GM23338 (cell line): Measurements from ENCODE around the gene EXTL1.

Experiments used
- CREB1 ChIP-seq: fragments of 250-450 bp; sonication (Bioruptor Pico); IDR thresholded peaks from 2 replicates; pipeline ENCODE4 v1.5.0; 2020; ENCODE audit warnings: low read depth, mild to moderate bottlenecking, moderate library complexity
- CTCF ChIP-seq, 2 experiments: fragments of 200-600 bp in 1 of 2; sonication (generic) in 1 of 2; conservative IDR thresholded peaks; 2 replicates each; pipeline versions ENCODE4 v1.5.1 to v1.6.1; 2016 to 2017; ENCODE audit warnings: antibody characterized with exemption in 2 of 2, low read depth in 2 of 2, mild to moderate bottlenecking in 2 of 2, moderate library complexity in 1 of 2
- ETS1 ChIP-seq: IDR thresholded peaks from 2 replicates; pipeline ENCODE4 v1.6.1; 2016; ENCODE audit warnings: antibody characterized with exemption
- EZH2 ChIP-seq: fragments of 200-600 bp; sonication (generic); IDR thresholded peaks from one replicate; pipeline ENCODE4 v1.8.0; 2017; ENCODE audit warnings: antibody characterized with exemption, mild to moderate bottlenecking, low read depth; ENCODE audit not compliant: unreplicated experiment
- EZH2phosphoT487 ChIP-seq: fragments of 200-600 bp; sonication (generic); IDR thresholded peaks from one replicate; pipeline ENCODE4 v1.8.1; 2018; ENCODE audit warnings: antibody characterized with exemption; ENCODE audit not compliant: unreplicated experiment
- JUNB ChIP-seq: IDR thresholded peaks from one replicate; pipeline ENCODE4 v1.6.1; 2016; ENCODE audit warnings: antibody characterized with exemption; ENCODE audit not compliant: unreplicated experiment
- NANOG ChIP-seq: IDR thresholded peaks from 2 replicates; pipeline ENCODE4 v1.6.1; 2016; ENCODE audit warnings: antibody characterized with exemption, borderline replicate concordance
- POLR2AphosphoS5 ChIP-seq: IDR thresholded peaks from 2 replicates; pipeline ENCODE4 v1.6.1; 2016; ENCODE audit warnings: antibody characterized with exemption, low read depth
- REST ChIP-seq: IDR thresholded peaks from one replicate; pipeline ENCODE4 v1.6.1; 2018; ENCODE audit warnings: antibody characterized with exemption; ENCODE audit not compliant: unreplicated experiment
- STAT1 ChIP-seq: IDR thresholded peaks from one replicate; pipeline ENCODE4 v1.6.1; 2016; ENCODE audit warnings: antibody characterized with exemption; ENCODE audit not compliant: unreplicated experiment
- ZNF114 ChIP-seq: fragments of 250-450 bp; sonication (Bioruptor Pico); IDR thresholded peaks from 2 replicates; pipeline ENCODE4 v1.5.0; 2020; ENCODE audit warnings: mild to moderate bottlenecking, moderate library complexity
- ZNF331 ChIP-seq: fragments of 250-450 bp; sonication (Bioruptor Pico); IDR thresholded peaks from 2 replicates; pipeline ENCODE4 v1.5.0; 2020; ENCODE audit warnings: low read depth, mild to moderate bottlenecking, moderate library complexity
- TF ChIP-seq, protein P1 (sequence below): fragments of 250-450 bp; sonication (Bioruptor Pico); IDR thresholded peaks from 2 replicates; pipeline ENCODE4 v1.5.0; 2020; ENCODE audit warnings: mild to moderate bottlenecking, moderate library complexity

- TF ChIP-seq EZH2 (peak; percentile 34), POLR2AphosphoS5 (no peak), CTCF (conservative IDR thresholded peaks at IDR 0.05; ENCODE audit: low read depth in 2 of 2) (no peak), EZH2phosphoT487 (no peak), ZNF331 (CRISPR knock-in tag) (no peak), REST (no peak), JUNB (no peak), NANOG (no peak), ETS1 (no peak), CREB1 (CRISPR knock-in tag) (no peak), ZNF114 (no peak), STAT1 (no peak)
- TF ChIP-seq, protein P1, sequence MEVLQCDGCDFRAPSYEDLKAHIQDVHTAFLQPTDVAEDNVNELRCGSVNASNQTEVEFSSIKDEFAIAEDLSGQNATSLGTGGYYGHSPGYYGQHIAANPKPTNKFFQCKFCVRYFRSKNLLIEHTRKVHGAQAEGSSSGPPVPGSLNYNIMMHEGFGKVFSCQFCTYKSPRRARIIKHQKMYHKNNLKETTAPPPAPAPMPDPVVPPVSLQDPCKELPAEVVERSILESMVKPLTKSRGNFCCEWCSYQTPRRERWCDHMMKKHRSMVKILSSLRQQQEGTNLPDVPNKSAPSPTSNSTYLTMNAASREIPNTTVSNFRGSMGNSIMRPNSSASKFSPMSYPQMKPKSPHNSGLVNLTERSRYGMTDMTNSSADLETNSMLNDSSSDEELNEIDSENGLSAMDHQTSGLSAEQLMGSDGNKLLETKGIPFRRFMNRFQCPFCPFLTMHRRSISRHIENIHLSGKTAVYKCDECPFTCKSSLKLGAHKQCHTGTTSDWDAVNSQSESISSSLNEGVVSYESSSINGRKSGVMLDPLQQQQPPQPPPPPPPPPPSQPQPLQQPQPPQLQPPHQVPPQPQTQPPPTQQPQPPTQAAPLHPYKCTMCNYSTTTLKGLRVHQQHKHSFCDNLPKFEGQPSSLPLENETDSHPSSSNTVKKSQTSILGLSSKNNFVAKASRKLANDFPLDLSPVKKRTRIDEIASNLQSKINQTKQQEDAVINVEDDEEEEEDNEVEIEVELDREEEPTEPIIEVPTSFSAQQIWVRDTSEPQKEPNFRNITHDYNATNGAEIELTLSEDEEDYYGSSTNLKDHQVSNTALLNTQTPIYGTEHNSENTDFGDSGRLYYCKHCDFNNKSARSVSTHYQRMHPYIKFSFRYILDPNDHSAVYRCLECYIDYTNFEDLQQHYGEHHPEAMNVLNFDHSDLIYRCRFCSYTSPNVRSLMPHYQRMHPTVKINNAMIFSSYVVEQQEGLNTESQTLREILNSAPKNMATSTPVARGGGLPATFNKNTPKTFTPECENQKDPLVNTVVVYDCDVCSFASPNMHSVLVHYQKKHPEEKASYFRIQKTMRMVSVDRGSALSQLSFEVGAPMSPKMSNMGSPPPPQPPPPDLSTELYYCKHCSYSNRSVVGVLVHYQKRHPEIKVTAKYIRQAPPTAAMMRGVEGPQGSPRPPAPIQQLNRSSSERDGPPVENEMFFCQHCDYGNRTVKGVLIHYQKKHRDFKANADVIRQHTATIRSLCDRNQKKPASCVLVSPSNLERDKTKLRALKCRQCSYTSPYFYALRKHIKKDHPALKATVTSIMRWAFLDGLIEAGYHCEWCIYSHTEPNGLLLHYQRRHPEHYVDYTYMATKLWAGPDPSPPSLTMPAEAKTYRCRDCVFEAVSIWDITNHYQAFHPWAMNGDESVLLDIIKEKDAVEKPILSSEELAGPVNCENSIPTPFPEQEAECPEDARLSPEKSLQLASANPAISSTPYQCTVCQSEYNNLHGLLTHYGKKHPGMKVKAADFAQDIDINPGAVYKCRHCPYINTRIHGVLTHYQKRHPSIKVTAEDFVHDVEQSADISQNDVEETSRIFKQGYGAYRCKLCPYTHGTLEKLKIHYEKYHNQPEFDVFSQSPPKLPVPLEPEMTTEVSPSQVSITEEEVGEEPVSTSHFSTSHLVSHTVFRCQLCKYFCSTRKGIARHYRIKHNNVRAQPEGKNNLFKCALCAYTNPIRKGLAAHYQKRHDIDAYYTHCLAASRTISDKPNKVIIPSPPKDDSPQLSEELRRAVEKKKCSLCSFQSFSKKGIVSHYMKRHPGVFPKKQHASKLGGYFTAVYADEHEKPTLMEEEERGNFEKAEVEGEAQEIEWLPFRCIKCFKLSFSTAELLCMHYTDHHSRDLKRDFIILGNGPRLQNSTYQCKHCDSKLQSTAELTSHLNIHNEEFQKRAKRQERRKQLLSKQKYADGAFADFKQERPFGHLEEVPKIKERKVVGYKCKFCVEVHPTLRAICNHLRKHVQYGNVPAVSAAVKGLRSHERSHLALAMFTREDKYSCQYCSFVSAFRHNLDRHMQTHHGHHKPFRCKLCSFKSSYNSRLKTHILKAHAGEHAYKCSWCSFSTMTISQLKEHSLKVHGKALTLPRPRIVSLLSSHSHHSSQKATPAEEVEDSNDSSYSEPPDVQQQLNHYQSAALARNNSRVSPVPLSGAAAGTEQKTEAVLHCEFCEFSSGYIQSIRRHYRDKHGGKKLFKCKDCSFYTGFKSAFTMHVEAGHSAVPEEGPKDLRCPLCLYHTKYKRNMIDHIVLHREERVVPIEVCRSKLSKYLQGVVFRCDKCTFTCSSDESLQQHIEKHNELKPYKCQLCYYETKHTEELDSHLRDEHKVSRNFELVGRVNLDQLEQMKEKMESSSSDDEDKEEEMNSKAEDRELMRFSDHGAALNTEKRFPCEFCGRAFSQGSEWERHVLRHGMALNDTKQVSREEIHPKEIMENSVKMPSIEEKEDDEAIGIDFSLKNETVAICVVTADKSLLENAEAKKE, result no peak
These were observed 13.1 kb downstream of the EXTL1 start for GRCh38 chr1:26034504-26035202.
